ENCODE results near the gene FHIT.

DNA sequence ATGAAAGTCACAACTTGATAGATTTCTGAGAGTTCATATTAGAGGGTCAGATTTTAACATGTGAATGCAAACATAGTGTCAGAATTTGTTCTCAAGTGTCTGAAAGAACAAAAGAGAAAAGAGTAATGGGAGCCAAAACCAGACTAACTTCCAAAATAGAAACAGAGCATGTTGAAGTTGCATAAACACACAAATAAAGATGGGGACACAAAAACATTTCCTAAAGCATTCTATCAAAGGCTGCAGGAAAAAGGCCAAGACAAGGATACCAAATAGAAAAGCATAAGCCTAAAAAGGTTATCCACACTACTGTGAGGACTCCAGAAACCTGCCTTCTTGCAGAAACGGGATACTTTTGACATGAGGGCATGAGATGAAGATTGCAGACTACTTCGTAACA is 2.8 kb downstream of the FHIT start:
- TF ChIP-seq, protein P1, sequence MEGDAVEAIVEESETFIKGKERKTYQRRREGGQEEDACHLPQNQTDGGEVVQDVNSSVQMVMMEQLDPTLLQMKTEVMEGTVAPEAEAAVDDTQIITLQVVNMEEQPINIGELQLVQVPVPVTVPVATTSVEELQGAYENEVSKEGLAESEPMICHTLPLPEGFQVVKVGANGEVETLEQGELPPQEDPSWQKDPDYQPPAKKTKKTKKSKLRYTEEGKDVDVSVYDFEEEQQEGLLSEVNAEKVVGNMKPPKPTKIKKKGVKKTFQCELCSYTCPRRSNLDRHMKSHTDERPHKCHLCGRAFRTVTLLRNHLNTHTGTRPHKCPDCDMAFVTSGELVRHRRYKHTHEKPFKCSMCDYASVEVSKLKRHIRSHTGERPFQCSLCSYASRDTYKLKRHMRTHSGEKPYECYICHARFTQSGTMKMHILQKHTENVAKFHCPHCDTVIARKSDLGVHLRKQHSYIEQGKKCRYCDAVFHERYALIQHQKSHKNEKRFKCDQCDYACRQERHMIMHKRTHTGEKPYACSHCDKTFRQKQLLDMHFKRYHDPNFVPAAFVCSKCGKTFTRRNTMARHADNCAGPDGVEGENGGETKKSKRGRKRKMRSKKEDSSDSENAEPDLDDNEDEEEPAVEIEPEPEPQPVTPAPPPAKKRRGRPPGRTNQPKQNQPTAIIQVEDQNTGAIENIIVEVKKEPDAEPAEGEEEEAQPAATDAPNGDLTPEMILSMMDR (conservative IDR thresholded peaks at IDR 0.05), result no peak
- no peak for TF ChIP-seq EZH2 (IDR thresholded peaks at IDR 0.05; ENCODE audit: low read depth)

Data from PC-9 (cell line).